C4-2B (cell line): ENCODE measurements around the gene CENPP.

ENCODE experiments used
- ZFX ChIP-seq: fragments of 450-650 bp; IDR thresholded peaks from 2 replicates; pipeline ENCODE4 v1.6.1; 2017
- TF ChIP-seq, protein P1 (sequence below): fragments of 450-650 bp; conservative IDR thresholded peaks from 2 replicates; pipeline ENCODE4 v1.5.1; 2017; ENCODE audit warnings: mild to moderate bottlenecking

DNA sequence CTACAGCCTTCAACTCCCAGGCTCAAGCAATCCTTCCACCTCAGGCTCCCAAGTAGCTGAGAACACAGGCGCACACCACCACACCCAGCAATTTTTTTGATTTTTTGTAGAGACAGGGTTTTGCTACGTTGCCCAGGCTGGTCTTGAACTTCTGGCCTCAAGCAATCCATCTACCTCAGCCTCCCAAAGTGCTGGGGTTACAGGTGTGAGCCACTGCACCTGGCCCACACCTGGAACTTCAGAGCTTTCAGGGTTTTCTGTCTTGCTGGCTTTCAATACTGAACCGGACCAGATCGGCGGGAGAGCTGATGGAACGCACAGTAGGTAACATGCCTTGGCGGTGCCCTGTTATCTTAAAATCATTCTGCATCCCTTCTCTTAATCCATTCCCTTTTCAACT, 313.4 kb downstream of the CENPP start:
- TF ChIP-seq, protein P1, sequence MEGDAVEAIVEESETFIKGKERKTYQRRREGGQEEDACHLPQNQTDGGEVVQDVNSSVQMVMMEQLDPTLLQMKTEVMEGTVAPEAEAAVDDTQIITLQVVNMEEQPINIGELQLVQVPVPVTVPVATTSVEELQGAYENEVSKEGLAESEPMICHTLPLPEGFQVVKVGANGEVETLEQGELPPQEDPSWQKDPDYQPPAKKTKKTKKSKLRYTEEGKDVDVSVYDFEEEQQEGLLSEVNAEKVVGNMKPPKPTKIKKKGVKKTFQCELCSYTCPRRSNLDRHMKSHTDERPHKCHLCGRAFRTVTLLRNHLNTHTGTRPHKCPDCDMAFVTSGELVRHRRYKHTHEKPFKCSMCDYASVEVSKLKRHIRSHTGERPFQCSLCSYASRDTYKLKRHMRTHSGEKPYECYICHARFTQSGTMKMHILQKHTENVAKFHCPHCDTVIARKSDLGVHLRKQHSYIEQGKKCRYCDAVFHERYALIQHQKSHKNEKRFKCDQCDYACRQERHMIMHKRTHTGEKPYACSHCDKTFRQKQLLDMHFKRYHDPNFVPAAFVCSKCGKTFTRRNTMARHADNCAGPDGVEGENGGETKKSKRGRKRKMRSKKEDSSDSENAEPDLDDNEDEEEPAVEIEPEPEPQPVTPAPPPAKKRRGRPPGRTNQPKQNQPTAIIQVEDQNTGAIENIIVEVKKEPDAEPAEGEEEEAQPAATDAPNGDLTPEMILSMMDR = no peak
- TF ChIP-seq ZFX = no peak
